HL-60 (cell line): ENCODE results near the gene ZNF446.

Experiments used
- CTCF ChIP-seq: IDR thresholded peaks from one replicate; pipeline ENCODE4 v1.5.1; 2011; ENCODE audit warnings: low read length, control low read depth, inconsistent platforms; ENCODE audit not compliant: insufficient read depth
- GABPA ChIP-seq: IDR thresholded peaks from 2 replicates; pipeline ENCODE4 v1.6.1; 2012; ENCODE audit warnings: low read depth
- POLR2AphosphoS5 ChIP-seq: IDR thresholded peaks from 2 replicates; pipeline ENCODE4 v1.6.1; 2012; ENCODE audit warnings: low read depth
- SPI1 ChIP-seq: IDR thresholded peaks from 2 replicates; pipeline ENCODE4 v1.6.1; 2012; ENCODE audit warnings: low read depth, mild to moderate bottlenecking, borderline replicate concordance
- TF ChIP-seq, protein P1 (sequence below): IDR thresholded peaks from 2 replicates; pipeline ENCODE4 v1.6.1; 2012; ENCODE audit warnings: low read depth; ENCODE audit not compliant: insufficient replicate concordance

DNA sequence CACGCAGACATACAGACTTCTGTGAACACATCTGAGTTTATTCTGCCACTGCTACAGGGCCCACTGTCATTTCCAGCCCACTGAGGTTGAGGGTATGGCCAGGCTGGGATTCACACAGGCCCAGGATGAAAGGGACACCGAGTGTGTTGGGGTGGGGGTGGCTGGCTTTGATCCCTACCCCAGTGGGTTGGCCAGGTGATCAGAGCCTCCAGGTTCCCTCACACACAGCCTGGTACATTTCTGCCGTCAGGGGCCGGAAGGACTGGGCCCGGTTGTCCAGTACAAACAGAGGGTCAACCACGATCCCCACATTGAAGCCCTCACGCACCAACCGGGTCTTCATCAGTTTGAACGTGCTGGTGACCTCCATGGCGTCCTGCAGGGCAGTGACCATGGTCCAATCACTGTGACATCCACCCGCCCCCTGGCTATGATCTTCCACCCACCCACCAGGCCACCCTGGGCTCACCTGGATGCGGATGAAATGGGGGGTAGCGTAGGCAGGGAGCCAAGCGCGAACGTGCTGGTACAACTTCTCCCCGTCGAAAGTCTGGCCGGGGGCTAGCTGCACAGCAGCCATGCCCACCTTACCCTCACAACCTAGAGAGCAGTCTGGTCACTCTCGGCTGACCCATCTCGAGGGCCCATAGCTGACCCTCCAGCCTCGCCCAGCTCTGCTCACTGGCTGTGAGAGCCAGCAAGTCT lies 22.3 kb downstream of the ZNF446 start:
- TF ChIP-seq CTCF (no peak), SPI1 (no peak), GABPA (no peak), POLR2AphosphoS5 (no peak)
- TF ChIP-seq, protein P1, sequence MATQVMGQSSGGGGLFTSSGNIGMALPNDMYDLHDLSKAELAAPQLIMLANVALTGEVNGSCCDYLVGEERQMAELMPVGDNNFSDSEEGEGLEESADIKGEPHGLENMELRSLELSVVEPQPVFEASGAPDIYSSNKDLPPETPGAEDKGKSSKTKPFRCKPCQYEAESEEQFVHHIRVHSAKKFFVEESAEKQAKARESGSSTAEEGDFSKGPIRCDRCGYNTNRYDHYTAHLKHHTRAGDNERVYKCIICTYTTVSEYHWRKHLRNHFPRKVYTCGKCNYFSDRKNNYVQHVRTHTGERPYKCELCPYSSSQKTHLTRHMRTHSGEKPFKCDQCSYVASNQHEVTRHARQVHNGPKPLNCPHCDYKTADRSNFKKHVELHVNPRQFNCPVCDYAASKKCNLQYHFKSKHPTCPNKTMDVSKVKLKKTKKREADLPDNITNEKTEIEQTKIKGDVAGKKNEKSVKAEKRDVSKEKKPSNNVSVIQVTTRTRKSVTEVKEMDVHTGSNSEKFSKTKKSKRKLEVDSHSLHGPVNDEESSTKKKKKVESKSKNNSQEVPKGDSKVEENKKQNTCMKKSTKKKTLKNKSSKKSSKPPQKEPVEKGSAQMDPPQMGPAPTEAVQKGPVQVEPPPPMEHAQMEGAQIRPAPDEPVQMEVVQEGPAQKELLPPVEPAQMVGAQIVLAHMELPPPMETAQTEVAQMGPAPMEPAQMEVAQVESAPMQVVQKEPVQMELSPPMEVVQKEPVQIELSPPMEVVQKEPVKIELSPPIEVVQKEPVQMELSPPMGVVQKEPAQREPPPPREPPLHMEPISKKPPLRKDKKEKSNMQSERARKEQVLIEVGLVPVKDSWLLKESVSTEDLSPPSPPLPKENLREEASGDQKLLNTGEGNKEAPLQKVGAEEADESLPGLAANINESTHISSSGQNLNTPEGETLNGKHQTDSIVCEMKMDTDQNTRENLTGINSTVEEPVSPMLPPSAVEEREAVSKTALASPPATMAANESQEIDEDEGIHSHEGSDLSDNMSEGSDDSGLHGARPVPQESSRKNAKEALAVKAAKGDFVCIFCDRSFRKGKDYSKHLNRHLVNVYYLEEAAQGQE, result no peak
